ENCODE measurements around the gene TM4SF4.
"Not testable (repeated sequence)": the region's sequence is repeated elsewhere in the genome, so short reads cannot be mapped to it uniquely, and the experiment has no call there.

Gene TM4SF4, protein sequence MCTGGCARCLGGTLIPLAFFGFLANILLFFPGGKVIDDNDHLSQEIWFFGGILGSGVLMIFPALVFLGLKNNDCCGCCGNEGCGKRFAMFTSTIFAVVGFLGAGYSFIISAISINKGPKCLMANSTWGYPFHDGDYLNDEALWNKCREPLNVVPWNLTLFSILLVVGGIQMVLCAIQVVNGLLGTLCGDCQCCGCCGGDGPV

GRCh38 chr3:149474250-149474817 lies at the start of gene TM4SF4:
Gene TM4SF4 (plus strand): TSS chr3:149474697. CDS start chr3:149474878, 181 bp downstream.
- no peak for DNase-seq

DNA sequence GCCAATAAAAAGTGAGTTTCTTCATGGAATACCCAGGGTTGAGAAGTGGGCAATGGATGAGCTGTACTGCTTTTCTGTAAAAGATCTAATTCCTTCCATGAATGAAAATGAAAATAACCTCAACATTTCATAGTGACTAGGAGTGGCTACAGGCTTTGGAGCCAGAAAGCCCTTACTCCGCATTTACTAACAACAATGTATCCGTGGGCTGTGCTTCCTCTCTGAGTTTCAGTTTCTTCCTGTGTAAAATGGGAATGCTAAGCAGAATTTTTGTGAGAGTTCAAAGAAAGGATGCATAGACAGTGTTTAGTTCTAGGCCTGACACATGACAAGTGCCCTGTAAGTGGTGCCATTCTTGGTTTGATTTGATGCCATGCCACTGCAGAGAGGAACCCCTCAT lies 49.6 kb upstream of the TM4SF4 start:
- DNase-seq: no peak

DNA sequence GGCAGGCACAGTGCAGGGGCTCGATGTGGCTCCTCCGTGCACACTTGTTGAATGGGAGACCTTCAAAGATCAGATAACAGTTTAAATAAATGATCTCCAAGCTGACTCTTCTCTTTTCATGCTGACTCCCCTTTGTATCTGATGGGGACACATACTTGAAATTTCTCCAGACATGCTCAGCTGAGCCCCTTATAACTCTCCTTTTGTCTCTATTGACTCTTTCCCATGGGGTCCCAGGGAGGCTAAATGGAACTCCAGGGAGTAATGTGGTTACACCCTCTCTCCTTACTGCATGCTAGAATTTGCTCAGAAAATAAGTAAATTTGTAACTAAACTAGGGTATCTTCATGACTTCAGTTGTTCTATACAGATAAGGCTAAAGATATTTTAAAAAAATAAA lies 48.2 kb upstream of the TM4SF4 start:
- DNase-seq: no peak

DNA sequence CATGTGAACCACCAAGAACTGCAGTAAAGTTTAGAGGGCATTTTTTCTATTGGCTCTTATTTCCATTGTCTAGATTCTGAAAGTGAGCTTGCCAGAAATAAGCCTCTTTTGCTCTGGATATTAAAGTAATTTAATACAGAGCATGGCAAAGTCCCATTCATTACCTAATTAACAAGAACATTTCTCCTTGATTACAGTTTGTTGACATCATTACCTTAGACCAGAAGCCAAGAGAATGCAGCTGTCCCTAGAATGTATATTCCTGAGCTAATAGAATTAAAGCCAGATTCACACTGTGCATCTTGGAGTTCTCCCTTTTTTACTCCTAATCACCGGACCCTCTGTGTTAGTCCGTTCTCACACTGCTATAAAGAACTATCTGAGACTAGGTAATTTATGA lies 46.4 kb upstream of the TM4SF4 start:
- no peak for DNase-seq

DNA sequence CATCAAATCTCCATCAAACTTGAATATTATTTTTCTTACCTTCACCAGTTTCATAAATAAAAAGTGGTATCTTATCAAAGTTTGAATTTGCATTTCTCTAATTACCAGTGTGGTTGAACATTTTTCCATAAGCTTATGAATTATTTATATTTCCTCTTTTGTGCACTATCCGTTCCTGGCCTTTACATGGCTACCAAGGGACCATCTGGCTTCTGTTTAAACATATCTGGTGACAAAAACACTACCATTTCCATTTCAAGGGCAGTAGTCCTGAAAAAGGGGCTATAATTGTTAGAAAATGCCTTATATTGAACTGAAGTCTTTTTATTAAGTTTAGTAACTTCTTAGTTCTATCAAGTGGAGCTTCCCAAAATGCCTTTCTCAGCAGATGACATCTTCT lies 44.3 kb upstream of the TM4SF4 start:
- no peak for DNase-seq

- DNase-seq: no peak
Observed at GRCh38 chr3:149432149-149432548, 42.3 kb upstream of the TM4SF4 start.

DNA sequence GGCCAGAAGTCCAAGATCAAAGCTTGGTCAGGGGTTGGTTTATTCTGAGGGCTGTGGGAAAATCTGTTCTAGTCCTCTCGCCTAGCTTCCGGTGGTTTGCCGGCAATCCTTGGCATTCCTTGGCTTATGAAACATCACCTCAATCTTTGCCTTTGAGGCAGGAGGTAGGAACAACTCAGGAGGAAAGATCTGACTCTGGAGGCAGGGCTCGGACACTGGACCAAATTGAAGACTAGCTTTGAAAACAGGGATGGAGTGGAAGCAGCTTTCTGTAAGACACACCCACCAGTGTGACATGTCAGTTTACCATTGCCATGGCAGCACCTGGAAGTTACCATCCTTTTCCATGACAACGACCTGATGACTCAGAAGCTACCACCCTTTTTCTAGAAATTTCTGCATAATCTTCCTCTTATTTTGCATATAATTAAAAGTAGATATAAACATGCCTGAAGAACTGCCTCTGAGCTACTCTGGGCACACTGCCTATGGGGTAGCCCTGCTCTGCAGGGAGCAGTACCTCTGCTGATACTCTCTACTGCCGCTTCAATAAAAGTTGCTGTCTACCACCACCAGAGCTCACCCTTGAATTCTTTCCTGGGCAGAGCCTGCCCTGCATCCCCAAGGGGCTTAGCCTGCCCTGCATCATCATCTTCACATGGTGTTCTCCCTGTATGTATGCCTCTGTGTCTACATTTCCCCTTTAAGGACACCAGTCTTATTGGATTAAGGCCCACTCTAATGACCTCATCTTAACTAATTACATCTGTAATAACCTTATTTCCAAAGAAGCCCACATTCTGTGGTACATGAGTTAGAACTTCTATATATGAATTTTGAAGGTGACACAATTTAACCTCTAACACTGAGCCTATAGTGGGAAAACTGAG lies 38.3 kb upstream of the TM4SF4 start:
- no peak for DNase-seq

DNA sequence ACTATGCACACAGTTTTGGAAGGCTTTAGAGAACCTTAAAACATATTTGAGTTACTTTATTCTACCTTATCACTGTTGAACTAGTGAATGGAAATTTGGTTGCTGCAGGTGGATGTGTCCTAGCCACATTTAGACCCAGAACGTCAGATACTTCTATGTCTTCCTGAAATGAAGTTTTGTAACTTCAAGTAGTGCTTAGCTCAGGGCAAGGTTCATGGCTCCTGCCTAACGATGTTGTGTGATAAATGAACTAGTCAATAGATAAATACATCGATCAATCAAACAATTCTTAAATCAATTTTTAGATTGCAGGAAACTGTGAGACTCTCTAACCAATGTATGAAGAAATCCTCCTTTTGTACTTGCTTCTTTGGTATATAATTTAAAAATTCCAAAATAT lies 37.2 kb upstream of the TM4SF4 start:
- no peak for DNase-seq

- DNase-seq: no peak
Observed at GRCh38 chr3:149437710-149438109, 36.8 kb upstream of the TM4SF4 start.

GRCh38 chr3:149438981-149439380 lies 35.5 kb upstream of the TM4SF4 start:
- no peak for DNase-seq

- no peak for DNase-seq
Observed at GRCh38 chr3:149441642-149442041, 32.9 kb upstream of the TM4SF4 start.

DNA sequence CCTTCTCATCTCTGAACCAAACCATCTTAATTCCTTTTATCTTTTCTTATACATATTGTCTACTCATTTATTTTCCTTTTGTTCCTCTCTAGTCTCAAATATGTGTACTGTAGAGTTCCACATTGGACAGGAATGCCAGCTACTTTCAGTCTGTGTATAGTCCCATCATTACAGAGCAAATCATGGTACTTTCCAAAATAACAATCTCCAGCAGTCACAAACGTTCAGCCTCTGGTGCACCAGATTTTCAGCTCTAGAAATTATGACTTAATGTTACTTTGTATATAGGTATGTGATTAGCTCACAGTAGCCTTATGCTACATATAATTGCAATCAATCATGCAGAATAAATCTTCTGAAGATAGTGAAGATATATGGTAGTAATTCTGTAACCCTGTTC lies 32.5 kb upstream of the TM4SF4 start:
- DNase-seq: no peak

DNA sequence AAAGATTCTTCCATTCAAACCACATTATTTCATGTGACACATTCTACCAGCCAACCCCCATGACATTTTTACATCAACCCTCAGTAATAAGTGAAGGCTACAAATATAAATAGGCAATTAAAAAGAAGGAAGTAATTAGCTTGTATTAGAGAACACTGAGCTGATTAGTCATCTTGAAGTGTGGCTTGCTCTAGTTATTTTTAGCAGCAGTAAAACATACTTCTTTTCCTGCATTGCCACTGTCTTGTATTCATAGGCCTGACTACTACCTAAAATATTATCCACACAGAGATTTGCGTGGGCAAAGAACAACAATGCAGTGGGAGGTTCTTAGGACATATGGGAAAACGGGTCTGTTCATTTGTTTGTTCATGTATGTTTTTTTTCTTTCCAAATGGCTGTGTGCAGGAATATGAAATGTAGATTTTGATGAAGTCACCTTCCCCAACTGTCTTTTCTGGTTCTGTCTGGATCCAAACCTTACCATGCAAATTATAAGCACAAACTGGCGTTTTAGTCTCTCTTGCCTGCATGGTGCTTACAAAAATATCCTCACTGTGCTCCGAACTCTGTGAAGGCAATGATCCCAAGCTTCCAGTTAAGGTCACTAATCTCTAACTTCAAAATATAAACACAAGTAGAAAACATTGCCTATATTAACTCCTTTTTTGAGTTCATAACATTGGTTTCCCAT lies 31.5 kb upstream of the TM4SF4 start:
- no peak for DNase-seq

GRCh38 chr3:149443545-149443912 lies 31.0 kb upstream of the TM4SF4 start:
- DNase-seq: no peak

DNA sequence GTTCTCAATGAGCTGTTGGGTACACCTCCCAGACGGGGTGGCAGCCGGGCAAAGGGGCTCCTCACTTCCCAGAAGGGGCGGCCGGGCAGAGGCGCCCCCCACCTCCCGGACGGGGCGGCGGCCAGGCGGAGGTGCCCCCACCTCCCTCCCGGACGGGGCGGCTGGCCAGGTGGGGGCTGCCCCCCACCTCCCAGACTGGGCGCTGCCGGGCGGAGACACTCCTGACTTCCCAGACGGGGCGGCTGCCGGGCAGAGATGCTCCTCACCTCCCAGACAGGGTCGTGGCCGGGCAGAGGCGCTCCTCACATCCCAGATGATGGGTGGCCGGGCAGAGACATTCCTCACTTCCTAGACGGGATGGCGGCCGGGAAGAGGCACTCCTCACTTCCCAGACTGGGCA lies 29.6 kb upstream of the TM4SF4 start:
- not testable (repeated sequence) for DNase-seq

DNA sequence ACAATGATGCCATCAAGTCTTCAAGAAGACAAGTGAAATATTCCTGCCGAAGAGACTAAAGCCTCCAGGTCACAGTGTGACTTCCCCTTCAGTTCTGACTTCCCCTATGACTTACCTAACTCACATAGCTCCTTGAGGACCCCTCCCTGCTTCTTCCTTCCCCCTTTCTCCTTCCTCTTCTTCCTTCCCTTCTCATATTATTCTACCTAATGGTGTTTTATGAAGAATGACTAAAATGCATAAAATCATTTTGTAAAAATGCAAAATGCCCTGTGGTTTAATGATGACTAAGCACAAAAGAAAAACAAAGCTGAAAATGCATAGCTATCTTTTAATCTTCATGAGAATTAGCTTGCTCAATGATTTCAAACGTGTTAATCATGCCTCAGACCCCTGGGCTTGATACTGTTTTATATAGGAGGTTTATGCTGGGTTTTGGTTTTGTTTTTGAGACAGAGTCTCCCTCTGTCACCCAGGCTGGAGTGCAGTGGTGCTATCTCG lies 26.1 kb upstream of the TM4SF4 start:
- no peak for DNase-seq

GRCh38 chr3:149449182-149449581 lies 25.3 kb upstream of the TM4SF4 start:
- DNase-seq: no peak

DNA sequence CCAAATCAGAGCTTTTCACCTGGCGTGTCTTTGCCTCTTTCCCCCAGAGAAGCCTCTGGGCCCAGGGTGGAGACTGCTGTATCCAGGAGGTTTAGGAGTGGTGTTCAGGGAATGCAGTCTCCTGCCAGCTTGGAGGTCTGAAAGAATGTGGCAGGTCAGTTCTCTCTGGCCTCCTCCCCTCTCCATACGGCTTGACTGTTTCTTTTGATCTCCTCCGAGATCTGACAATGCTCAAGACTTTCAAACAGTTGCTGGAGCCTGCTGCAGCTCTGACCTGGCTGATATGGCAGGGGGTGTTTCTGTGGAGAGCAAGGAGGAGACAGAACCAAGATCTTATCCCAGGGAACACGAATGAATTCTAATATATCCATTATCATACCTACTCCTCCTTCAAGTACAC lies 24.7 kb upstream of the TM4SF4 start:
- DNase-seq: no peak

DNA sequence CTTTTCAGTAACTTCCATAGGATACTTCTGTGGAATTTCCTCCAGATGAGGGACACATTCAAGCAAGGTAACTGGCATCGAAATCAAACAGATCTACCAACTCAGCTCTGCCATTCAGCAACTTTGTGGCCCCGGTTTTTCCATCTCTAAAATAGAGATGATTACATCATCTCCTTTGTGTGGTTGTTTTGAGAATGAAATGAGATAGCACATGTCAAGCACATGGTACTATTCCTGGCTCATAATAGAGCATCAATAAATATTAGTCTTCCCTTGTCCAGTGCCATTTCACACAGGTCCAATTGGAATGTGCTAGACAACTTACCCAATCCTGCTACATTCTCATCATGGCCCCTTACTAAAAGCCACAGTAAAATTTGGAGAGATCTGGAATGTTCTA lies 24.2 kb upstream of the TM4SF4 start:
- DNase-seq: no peak

DNA sequence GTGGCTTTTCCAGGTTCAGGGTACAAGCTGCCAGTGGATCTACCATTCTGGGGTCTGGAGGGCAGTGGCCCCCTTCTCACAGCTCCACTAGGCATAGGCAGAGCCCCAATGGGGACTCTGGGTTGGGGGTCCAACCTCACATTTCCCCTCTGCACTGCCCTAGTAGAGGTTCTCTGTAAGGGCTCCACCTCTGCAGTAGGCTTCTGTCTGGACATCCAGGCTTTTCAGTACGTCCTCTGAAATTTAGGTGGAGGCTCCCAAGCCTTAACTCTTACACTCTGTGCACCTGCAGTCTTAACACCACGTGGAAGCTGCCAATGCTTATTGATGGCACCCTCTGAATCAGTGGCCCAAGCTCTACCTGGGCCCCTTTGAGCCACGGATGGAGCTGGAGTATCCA lies 22.5 kb upstream of the TM4SF4 start:
- no peak for DNase-seq

GRCh38 chr3:149453140-149453805 lies 21.2 kb upstream of the TM4SF4 start:
- no peak for DNase-seq

- no peak for DNase-seq
Observed at GRCh38 chr3:149454746-149455145, 19.8 kb upstream of the TM4SF4 start.

DNA sequence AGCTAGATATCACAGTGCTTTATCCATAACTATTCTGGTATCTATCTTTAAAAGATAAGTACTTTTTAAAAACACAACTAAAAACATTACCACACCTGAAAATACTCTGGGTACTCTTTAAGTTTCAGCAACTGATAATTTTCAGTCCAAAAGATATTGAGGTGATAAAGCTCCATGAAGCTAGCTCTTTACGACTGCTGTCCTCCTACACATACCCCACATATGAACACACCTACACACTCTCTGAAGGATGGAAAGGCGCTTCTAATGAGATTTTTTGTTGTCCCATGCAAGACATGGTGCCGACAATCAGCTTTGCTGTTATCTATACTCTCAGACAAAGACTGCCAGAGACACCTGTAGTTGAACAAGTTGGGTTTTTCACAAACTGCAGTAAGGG lies 19.1 kb upstream of the TM4SF4 start:
- DNase-seq: no peak

Data from retina (tissue), 1 donor.